ENCODE results near the gene GFOD1.

Gene GFOD1

DNA sequence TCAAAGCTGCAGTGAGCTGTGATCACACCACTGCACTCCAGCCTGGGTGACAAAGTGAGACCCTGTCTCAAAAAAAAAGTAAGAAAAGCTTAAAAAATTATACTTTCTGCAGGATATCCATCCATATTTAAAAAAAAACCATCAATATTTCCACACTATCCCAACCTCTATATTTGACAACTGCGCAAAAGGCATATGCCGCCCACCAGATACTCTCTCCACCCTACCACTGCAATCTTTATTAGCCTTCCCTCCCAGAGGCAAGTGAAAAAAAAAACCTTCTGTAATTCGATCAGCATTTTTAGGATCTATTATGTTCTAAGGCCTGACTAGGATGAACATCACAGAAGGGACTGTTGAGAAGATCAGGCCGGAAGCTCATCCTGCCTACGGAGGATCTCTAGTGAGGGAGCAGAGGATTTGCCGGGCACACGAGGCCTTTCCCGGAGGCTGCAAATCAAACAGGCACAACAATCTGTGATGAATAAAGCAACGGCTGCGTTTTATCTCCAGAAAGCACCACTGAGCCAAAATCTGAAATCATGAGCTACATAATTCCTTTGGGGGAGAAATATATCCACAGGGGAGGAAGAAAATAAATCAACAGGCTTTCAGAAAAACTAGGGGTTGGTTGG is 65.9 kb downstream of the GFOD1 start:
- DNase-seq: no peak

DNA sequence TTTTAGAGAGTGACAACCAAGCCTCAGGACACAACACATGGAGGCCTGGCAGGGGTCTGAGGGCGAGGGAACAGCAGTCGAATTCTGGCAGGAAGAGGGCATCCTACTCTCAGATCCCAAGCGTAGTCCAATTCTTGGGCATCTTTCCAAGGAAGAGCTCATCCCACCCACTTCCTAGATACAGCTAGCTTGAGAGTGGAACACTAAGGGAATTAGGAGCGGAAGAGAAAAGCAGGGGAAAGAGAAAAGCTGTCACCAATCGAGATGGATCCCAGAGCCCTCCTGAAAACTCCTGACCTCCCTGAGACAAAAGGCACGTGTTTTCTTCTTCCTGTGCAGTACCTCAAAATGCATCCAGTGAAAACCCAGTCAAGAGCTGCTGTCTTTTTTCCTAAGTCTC is 67.1 kb downstream of the GFOD1 start:
- DNase-seq: peak; percentile 23

DNA sequence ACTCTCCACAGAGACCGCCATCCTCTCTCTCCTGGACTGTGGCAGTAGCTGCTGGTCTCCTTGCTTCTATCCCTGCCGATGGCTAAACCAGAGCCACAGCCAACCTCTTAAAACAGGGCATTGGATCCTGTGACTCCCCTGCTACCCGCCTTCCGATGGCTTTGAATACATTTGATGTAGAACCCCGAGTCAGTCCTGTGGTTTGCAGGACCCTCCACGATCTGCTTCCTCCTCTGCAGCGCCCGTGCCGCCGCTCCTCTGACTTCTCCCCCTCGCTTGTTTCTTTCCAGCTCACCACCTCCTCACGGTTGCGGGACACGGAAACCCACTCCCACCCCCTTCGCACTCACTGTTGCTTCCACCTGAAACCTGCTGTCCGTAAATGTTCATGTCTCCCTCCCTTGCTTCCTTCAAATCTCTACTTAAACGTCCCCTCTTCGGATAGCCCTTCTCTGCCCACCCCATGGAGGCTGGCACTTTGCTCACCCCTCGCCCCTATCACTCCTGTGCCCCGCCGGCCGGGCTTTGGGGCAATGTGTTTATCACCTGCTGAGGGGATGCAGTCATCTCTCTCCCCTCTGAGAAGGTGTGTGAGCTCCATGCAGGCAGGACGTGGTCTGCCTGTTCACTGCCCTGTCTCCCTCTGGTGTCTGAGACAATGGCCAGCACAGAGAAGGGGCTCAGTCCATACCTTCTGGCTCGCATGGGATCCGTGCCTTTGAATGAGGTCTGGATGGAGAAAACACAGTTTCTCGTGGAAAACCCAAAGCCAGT is 67.8 kb downstream of the GFOD1 start:
- no peak for DNase-seq

DNA sequence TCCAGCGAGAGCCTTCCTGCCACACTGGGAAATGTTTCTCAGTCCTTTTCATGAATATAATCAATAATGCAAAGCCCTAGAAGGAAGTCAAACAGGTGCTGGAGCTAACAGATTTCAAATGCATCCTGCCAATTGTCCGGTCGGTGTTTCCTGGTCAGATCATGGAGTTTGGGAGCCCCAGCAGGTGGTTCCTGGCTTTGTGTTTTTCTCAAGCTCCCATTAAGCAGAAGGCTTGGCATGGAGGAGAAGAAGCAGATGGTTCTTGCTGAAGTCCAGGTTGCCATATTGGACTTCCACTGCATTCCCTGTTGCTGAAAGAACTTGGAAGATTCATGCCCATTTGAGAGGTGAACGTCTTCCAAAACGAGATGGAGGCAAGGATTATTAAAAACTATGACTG is 68.6 kb downstream of the GFOD1 start:
- no peak for DNase-seq

DNA sequence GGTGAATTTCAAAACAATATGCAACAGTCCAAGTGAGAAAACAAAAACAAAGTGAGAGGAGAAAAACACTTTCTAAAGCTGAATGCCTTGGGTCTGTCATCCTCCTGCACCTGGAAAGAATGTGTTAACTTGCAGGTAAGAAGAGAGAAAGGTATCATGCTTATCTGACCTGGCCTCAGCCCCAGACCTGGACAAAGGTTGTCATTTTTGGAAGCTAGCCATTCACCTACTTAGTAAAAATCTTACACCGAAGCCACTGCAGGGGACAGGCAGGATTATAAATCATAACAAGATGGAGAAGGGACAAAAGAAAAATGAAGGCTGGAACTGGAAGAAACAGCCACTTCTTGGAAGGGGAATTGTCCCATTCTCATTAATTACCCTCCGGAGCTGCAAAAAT is 69.4 kb downstream of the GFOD1 start:
- DNase-seq: no peak

DNA sequence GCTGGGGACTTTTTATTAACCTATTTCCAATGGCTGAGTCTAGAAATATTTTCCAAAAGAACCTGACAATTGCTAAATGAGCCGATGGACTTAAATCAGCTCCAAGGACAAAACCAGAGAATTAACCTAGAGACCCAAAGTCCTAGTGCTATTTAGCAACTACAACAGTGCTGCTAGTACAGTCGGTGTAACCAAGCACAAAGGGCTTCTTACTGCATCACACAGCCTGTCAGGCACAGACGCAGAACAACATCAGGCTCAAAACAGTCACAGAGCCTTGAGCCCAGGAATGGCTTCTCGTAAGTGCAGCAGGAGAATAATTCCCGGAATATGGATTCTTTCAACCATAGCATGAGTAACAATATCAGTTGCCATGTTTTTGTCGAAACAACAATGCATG is 70.0 kb downstream of the GFOD1 start:
- DNase-seq: no peak

DNA sequence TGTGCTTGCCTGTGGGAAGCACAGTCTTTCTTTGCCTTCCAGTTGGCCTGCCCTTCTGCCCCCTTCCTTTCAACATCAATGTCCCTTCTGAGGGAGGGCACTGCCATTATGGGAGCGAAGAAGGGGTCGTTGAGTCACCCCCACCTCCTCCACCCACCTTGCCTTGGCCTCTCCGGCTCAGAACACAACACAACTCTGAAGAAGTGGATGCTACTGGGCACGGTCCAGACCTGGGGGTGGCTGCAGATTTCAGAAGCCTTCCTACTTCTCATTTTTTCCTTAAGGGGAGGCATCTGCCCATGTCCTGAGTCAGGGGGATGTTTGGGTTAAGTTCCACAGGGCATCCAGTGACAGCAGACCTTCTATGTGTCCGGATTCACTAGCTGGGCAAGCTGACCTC is 72.1 kb downstream of the GFOD1 start:
- no peak for DNase-seq

DNA sequence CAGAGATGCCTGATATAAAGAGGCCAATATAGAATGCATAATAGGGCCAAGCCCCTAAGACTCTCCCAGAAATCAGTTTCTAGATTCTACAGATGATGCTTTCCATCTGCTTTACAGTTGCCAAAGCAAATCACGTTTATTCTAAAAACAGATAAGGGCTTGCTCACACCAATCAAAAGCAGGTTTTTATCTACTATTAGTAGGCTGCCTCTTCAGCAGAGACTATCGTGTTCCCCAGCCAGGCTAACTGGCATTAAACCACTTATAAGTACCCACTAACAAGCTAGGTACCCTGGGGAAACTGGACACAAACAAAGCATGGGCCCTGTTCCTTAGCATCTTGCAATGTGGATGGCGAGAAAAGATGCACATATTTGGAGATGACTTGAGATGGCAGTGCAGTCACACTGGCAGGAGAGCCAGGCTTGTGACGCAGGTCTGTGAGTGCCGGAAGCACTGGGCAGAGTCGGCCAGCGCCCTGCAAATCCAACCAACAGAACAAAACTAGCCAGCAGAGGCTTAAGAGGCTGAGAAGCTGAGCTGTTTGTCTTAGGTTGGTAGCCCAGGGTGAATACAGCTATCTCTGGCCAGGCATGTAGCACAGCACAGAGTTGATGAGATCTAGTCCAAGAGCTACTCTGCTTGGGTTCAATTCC is 73.4 kb downstream of the GFOD1 start:
- DNase-seq: no peak

DNA sequence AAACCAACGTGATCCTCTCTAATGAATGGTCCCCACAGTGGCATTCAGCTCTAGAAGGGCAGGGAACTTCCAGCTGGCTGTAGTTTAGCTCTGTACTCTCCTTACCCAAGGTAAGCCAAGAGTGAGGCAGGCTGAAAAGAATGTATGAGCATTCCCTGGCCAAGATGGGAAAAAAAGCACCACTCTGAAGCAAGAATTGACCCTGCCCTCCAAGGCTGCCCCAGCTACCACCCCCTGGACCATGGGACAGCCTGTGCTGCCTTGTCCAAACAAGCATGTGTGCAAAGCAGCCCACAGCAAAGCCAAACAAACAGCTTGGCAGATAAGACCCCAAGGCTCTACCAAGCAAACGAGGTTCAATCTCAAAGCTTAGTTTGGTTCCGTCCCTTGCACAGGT is 73.9 kb downstream of the GFOD1 start:
- peak; percentile 30 for DNase-seq

DNA sequence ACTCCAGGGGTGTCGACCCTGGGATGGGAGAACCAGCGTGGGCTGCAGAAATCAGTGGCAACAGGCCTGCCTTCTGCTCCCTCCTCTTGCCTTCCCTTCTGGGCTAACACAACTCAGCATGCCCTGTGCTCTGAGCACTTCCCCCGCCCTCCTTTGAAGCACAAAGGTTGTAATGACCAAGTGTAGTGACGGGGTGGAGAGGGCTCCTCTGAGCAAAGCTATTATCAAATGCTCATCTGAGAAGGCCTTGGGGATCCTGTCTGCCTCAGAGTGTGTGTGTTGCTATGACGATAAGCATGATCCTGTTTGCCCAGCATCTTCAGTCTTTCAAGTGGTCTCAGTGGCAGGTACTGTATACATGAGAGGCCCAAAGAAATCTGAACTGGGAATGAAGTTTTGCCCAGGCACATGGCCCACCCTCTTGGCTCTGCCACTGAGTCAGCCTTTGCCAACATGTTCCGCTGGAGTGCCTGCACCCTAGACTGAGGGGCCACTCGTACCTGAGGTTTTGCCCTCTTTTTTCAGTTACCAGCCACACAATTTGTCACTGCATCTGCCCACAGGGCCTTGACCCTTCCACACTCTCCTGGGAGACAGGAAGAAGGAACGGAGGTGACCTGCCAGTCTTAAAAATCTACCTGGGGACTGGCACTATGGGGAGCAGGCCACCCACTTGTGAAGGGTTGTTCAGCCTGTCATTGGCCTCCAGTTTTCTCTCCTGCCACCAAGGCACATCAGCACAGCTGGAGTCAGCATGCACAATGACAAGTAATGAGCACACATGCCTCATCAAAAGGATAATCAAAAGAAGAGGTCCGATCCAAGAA is 74.5 kb downstream of the GFOD1 start:
- no peak for DNase-seq

DNA sequence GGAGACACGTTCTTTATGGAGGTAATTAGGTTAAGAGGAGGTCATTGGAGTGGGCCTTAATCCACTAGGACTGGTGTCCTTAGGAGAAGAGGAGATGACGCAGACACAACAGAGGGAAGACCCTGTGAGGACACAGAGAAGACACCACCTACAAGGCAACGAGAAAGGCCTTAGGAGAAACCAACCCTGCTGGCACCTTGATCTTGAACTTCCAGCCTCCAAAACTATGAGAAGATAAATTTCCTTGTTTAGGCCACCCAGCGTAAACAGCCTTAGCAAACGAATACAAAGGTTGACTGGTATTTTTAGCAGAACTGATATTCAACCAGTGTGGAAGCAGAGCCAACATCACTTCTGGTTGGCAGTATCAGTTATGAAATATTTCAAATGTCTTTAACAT is 75.2 kb downstream of the GFOD1 start:
- no peak for DNase-seq

DNA sequence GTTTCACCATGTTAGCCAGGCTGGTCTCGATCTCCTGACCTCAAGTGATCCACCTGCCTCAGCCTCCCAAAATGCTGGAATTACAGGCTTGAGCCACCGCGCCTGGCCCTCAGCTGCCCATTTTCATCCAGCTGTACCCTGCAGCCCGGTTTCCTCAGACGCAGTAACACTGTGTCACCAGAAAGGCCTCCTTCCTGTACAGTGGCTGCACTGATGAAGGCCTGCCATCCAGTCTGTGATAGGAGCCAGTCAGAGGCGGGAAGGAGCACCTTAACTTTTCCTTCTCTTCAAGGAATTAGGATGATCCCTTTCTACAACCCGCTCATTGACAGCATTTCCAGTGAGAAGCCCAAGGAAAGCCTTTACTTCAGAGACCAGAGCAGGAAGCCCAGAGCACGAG is 75.9 kb downstream of the GFOD1 start:
- DNase-seq: no peak

DNA sequence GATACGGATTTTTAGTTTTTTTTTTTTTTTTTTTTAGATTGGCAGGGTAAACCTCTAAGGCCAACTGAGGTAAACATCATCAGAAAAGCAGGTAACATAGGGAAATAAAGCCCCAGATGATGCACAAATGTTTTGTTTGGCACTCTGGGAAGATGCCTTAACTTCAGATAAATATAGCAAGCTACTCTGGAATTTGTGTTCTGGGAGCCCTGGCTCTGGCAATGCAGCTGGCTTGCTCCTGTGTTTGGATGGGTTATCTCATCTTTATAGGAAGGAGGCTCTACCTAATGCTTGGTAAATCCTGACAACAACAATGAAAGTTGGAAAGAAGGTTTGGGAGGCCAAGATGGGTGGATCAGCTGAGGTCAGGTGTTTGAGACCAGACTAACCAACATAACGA is 77.4 kb downstream of the GFOD1 start:
- DNase-seq: no peak

DNA sequence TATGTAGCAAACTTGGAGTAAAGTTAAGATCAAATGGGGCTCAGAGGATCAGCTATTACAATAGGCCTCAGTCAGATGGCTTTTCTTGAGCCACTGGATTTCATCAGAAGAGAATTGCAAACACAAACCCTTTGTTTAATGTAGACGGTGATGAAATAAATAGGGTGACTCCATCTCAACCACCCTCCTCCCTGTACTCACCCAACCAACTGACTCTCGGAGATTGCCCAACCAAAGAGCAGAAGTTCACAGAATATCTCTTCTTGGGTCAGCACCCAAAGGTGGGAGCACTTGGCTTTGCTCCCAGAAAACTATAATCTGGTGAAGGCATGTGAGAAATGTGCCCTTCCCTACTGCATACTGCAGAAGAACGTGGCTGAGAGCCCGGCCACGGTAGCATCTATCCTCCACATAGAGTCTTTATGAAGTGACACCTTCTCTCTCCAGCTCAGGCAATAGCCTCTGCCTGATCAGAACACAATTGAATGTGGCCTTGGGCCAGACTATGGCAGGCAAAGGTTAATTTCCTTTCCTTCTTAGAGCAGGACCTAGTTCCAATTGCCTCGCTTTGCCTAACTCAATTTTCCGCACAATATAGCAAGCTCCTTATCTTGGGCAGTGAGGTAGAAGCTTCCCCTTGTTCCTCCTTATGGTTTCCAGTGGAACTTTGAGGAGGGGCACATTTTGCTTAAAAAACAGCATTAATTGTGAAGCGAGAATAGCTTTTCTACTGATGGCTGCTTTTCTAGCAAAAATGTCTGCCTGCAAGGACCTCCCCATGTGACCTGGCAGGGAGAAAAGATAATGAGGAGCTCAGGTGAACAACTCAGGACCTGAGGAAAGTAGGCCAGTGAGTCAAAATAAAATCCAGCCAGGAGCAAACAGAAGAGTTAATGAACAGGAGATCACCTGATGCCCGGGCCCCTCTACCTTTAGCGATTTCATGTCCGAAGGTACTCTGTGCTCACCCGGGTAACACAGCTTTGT is 79.4 kb downstream of the GFOD1 start:
- DNase-seq: peak; percentile 70

DNA sequence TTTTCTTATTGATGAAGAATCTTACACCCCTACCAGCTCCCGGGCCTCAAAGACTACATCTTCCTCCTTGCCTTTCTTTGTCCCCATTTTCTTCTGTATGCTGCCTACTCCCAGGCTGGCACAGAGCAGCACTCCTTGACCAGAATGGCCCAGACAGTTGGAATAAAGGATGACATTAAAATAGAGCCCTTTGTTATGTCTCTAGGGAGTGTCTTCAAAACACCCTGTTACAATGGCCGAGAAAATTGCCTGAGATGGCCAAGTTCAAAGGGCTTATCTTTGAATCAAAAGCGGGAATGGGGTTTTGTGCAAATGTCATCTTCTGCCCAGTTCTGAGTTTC is 80.1 kb downstream of the GFOD1 start:
- no peak for DNase-seq

DNA sequence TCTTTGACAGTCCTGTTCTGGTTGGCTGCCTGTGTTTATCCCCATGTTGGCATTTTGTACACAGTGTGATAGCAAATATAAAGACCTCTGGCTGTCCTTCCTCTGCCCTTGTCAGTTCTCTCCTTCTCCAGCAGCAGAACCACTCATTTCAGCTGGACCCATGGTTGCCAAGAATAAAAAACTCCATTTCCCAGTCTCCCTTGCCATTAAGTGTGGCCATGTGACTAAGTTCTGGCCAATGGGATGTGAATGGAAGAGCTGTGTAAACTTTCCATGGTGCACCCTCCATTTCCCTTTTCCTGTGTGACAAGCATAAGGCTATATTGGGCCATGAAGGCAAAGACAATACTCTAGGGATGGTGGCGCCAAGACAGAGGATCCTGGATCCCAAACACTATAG is 80.6 kb downstream of the GFOD1 start:
- no peak for DNase-seq

DNA sequence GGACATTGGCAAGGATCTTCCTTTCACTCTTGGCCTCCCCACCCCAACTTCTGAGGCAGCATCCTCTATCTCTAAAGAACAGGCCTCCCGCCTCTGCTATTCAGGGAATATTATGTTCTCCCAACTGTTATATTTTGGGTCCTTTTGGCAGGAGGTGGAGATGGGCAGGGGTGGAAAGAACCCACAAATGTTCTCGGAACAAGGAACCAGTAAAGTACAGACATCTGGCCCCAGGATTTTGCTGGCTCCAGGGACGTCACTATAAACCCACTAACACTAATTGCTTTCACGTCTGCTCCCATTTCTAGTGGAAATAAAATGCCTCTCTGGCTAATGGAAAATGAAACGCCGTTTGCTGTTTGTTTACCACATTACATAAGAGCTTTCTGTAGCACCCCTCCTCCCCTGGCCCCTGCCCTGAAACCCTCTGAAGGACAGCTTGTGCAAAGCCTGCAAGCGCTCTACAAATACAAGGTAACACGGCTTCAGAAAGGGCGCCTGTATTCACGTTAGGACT is 81.4 kb downstream of the GFOD1 start:
- DNase-seq: no peak

DNA sequence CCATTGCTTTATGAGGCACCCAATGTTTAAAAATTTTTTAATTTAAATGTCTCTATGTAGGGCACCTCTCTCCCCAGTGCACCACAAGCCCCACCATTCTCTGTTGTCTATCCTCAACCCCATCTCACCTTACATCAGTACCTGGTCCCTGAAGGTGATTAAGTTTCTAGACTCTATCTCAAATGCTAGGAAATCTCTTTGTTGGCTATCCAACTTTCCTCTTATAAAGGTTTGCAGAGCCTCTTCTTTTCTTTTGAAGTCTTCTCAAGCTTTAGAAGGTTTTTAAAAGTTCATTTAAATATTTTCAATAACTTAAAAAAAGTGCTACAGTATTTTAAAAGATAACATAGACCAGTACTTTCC is 82.5 kb downstream of the GFOD1 start:
- DNase-seq: no peak

DNA sequence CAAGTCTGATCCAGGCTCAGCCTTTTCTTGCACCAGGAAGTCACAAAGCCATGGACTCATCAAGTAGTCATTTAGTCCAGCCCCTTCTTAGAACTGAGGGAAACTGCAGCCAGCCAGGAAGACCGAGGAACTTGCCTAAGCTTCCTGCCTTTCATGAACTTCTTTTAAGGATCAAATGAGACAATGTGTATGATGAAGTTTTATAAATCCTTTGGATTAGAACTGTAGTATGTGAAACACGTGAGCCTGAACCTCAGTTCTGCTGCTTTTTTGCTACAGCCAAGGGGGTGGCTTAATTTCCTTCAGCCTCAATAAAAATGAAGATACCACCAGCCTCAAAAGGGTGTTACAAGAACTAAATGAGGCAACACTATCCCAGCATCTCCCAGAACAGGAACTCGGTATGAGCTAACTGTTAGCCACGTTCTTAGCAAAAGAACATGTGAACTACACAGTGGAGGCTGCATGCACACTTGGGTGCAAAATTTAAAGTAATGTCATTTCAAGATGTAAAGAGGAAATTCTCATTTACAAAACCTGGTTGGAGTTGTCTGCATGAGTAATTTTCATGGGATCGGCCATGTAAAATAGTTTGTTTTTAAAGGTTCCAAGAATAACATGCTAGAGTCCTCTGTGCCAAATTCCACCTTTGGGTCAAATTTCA is 83.0 kb downstream of the GFOD1 start:
- DNase-seq: peak; percentile 53

DNA sequence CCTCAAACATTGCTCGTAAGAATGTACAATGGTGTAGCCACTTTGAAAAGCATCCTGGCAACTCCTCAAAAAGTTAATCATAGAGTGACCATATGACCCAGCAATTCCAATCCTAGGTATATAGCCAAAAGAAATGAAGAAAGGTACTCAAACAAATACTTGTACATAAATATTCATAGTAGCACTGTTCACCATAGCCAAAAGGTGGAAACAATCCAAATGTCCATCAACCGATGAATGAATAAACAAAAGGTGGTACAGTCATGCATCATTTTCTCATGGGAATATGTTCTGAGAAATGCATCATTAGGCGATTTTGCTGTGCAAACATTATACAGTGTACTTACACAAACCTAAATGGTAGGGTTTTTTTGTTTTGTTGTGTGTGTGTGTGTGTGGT is 84.7 kb downstream of the GFOD1 start:
- DNase-seq: no peak

DNA sequence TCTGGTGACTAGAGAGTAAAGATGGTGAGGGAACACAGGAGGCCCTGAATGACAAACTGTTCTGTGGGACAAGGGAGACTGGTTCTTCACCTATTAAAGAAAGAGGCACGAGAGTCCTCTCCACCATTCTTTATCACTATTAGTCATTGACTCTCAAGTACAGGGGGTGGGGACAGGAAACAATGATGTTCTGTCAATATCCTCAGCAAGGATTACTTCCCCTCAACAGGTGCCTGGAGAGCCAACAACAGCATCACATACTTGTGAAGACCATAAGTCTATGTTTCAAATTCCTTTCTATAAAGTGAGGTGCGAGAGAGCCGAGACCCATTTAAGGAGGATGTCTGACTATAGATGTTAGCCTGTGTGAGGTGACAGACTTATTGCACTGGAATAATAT is 86.6 kb downstream of the GFOD1 start:
- no peak for DNase-seq

Data from fibroblast of upper back skin (primary cell).